GM23338 (cell line): ENCODE measurements around the gene TUBD1. TPM values are rescaled to one million over a fixed set of nuclear protein-coding genes. Genes with fewer than 3 reads are reported as not detected.

Experiments used
- ATAC-seq: fragments of 200-7000 bp; cut with Tn5 transposase; 3 replicates; pipeline ENCODE4 v1.9.1; 2020
- DNase-seq: peaks from one replicate; pipeline ENCODE4 v3.0.0-alpha.2; 2015; ENCODE audit warnings: low spot score
- H2AFZ ChIP-seq: fragments of 200-600 bp; sonication (generic); 2 replicates; pipeline ENCODE4 v1.8.0; 2016; ENCODE audit warnings: antibody characterized with exemption, mild to moderate bottlenecking, moderate library complexity
- H3F3A ChIP-seq: fragments of 200-600 bp; sonication (generic); replicated peaks from 2 replicates; pipeline ENCODE4 v1.8.0; 2017; ENCODE audit warnings: antibody characterized with exemption, mixed run types, low read depth
- H3K27ac ChIP-seq: fragments of 200-600 bp; sonication (generic); 2 replicates; pipeline ENCODE4 v1.6.1; 2016; ENCODE audit warnings: low read depth
- H3K27me3 ChIP-seq: fragments of 200-600 bp; sonication (generic); 2 replicates; pipeline ENCODE4 v1.8.0; 2016; ENCODE audit warnings: mild to moderate bottlenecking, mixed run types, moderate library complexity; ENCODE audit not compliant: insufficient read depth
- H3K36me3 ChIP-seq: fragments of 200-600 bp; sonication (generic); 2 replicates; pipeline ENCODE4 v1.8.0; 2016; ENCODE audit warnings: mild to moderate bottlenecking; ENCODE audit not compliant: insufficient read depth
- H3K4me1 ChIP-seq: fragments of 200-600 bp; sonication (generic); 2 replicates; pipeline ENCODE4 v1.8.0; 2016; ENCODE audit warnings: mild to moderate bottlenecking, moderate library complexity; ENCODE audit not compliant: insufficient read depth
- H3K4me2 ChIP-seq: fragments of 200-600 bp; sonication (generic); 2 replicates; pipeline ENCODE4 v1.7.1; 2017; ENCODE audit warnings: mixed run types
- H3K4me3 ChIP-seq: fragments of 200-600 bp; sonication (generic); 2 replicates; pipeline ENCODE4 v1.6.1; 2016; ENCODE audit warnings: mixed run types
- H3K79me2 ChIP-seq: fragments of 200-600 bp; sonication (generic); replicated peaks from 2 replicates; pipeline ENCODE4 v1.8.0; 2017; ENCODE audit warnings: mild to moderate bottlenecking; ENCODE audit not compliant: insufficient read depth
- H3K9me2 ChIP-seq: fragments of 200-600 bp; sonication (generic); 2 replicates; pipeline ENCODE4 v1.8.0; 2017; ENCODE audit not compliant: insufficient read depth
- H4K20me1 ChIP-seq: fragments of 200-600 bp; sonication (generic); replicated peaks from 2 replicates; pipeline ENCODE4 v1.8.0; 2017; ENCODE audit warnings: mild to moderate bottlenecking; ENCODE audit not compliant: insufficient read depth
- H3K27ac Mint-ChIP-seq: 2 replicates; pipeline ENCODE4 v1.8.0; 2020; ENCODE audit warnings: inconsistent platforms, mild to moderate bottlenecking, moderate library complexity, mixed read lengths
- H3K27me3 Mint-ChIP-seq: 3 replicates; pipeline ENCODE4 v1.8.0; 2022; ENCODE audit warnings: low read depth, mild to moderate bottlenecking, moderate library complexity, mixed read lengths, inconsistent platforms; ENCODE audit not compliant: insufficient read depth, poor library complexity
- H3K36me3 Mint-ChIP-seq: 3 replicates; pipeline ENCODE4 v1.8.0; 2021; ENCODE audit warnings: low read depth, mild to moderate bottlenecking, inconsistent platforms, moderate library complexity, mixed read lengths
- H3K4me1 Mint-ChIP-seq: 3 replicates; pipeline ENCODE4 v1.8.0; 2020; ENCODE audit warnings: mild to moderate bottlenecking, inconsistent platforms, mixed read lengths
- H3K4me3 Mint-ChIP-seq: 3 replicates; pipeline ENCODE4 v1.8.0; 2021; ENCODE audit warnings: moderate library complexity, mild to moderate bottlenecking, inconsistent platforms, mixed read lengths
- H3K9me3 Mint-ChIP-seq: 3 replicates; pipeline ENCODE4 v1.8.0; 2020; ENCODE audit warnings: moderate library complexity, mild to moderate bottlenecking, inconsistent platforms, mixed read lengths
- CTCF ChIP-seq, 2 experiments: fragments of 200-600 bp in 1 of 2; sonication (generic) in 1 of 2; conservative IDR thresholded peaks; 2 replicates each; pipeline versions ENCODE4 v1.5.1 to v1.6.1; 2016 to 2017; ENCODE audit warnings: antibody characterized with exemption in 2 of 2, low read depth in 2 of 2, mild to moderate bottlenecking in 2 of 2, moderate library complexity in 1 of 2
- ETS1 ChIP-seq: IDR thresholded peaks from 2 replicates; pipeline ENCODE4 v1.6.1; 2016; ENCODE audit warnings: antibody characterized with exemption
- EZH2 ChIP-seq: fragments of 200-600 bp; sonication (generic); IDR thresholded peaks from one replicate; pipeline ENCODE4 v1.8.0; 2017; ENCODE audit warnings: antibody characterized with exemption, mild to moderate bottlenecking, low read depth; ENCODE audit not compliant: unreplicated experiment
- JUNB ChIP-seq: IDR thresholded peaks from one replicate; pipeline ENCODE4 v1.6.1; 2016; ENCODE audit warnings: antibody characterized with exemption; ENCODE audit not compliant: unreplicated experiment
- NANOG ChIP-seq: IDR thresholded peaks from 2 replicates; pipeline ENCODE4 v1.6.1; 2016; ENCODE audit warnings: antibody characterized with exemption, borderline replicate concordance
- ZNF114 ChIP-seq: fragments of 250-450 bp; sonication (Bioruptor Pico); IDR thresholded peaks from 2 replicates; pipeline ENCODE4 v1.5.0; 2020; ENCODE audit warnings: mild to moderate bottlenecking, moderate library complexity
- ZNF462 ChIP-seq: fragments of 250-450 bp; sonication (Bioruptor Pico); IDR thresholded peaks from 2 replicates; pipeline ENCODE4 v1.5.0; 2020; ENCODE audit warnings: mild to moderate bottlenecking, moderate library complexity
- polyA plus RNA-seq: library from polyadenylated mRNA; unstranded; fragments of >200 nt; fragmentation: Nextera tagmentation; extraction: Ambion mirVana; gene quantifications from 2 replicates; pipeline ENCODE4 v1.2.1, GENCODE V29; 2016
- total RNA-seq: library from RNA; depleted of rRNA; stranded (reverse); fragments of >200 nt; shearing (Covaris generic); gene quantifications from 2 replicates; pipeline ENCODE4 v1.2.3, GENCODE V29; 2014

Gene TUBD1
- total and polyA plus RNA-seq, 2 experiments from 2014 or later: 11.6 to 13.8 TPM

GRCh38 chr17:59839651-59840328 lies 53.0 kb downstream of the TUBD1 start (continued):
- no peak for TF ChIP-seq ZNF462 (CRISPR knock-in tag)
- TF ChIP-seq EZH2: no peak
- TF ChIP-seq CTCF (conservative IDR thresholded peaks at IDR 0.05; ENCODE audit: low read depth in 2 of 2): no peak

GRCh38 chr17:59838052-59838916 lies 54.5 kb downstream of the TUBD1 start:
- Mint-ChIP-seq H3K4me1 (peaks cover 20% of the 10 kb centered on the region), H3K27me3 (peaks cover 48% of the 10 kb centered on the region), H3K36me3 (peaks cover 56% of the 10 kb centered on the region), H3K9me3 (peaks cover 15% of the 10 kb centered on the region; the same call in 2 of the 3 replicates), H3K27ac (peak overlapping the region; percentile 100), H3K4me3 (peak overlapping the region; percentile 99)
- Histone ChIP-seq H3K27ac (peak overlapping the region; percentile 94), H3K4me2 (peak overlapping the region; percentile 64), H3K79me2 (peaks cover 34% of the 10 kb centered on the region), H4K20me1 (no peaks in the 10 kb centered on the region), H3K27me3 (no peaks in the 10 kb centered on the region), H2AFZ (no peak overlapping the region), H3K9me2 (no peaks in the 10 kb centered on the region), H3K36me3 (peaks cover 7% of the 10 kb centered on the region; the same call in 1 of the 2 replicates), H3K4me1 (no peaks in the 10 kb centered on the region), H3K4me3 (peak overlapping the region; percentile 69), H3F3A (0 out of 2 replicates have a peak, but pooled peaks cover 8% of the 10 kb centered on the region)
- TF ChIP-seq CTCF (conservative IDR thresholded peaks at IDR 0.05; ENCODE audit: low read depth in 2 of 2): no peak
- no peak for TF ChIP-seq ZNF114
- TF ChIP-seq NANOG: 0 out of 2 replicates have a peak, but pooled peaks have one; percentile 0
- TF ChIP-seq ETS1: no peak
- no peak for TF ChIP-seq JUNB
- no peak for DNase-seq
- 0 out of 3 replicates have a peak, but pooled peaks have one; percentile 2 for ATAC-seq
